GM12891 (cell line): ENCODE measurements around the gene MFSD6L.
A peak's percentile ranks its signal among the peaks of the same experiment; 100 is the strongest.

Experiments
- POLR2A ChIP-seq: IDR thresholded peaks from 2 replicates; pipeline ENCODE4 v1.6.1; 2011; ENCODE audit warnings: low read depth, low read length, control low read depth
- POLR2AphosphoS5 ChIP-seq: IDR thresholded peaks from 2 replicates; pipeline ENCODE4 v1.6.1; 2011; ENCODE audit warnings: low read depth, low read length, control low read depth
- POU2F2 ChIP-seq: IDR thresholded peaks from 2 replicates; pipeline ENCODE4 v1.6.1; 2011; ENCODE audit warnings: low read depth, mild to moderate bottlenecking, control low read depth, low read length, moderate library complexity
- TAF1 ChIP-seq: IDR thresholded peaks from 2 replicates; pipeline ENCODE4 v1.6.1; 2011; ENCODE audit warnings: low read depth, low read length, control low read depth

GRCh38 chr17:8831234-8831849, 32.2 kb upstream of the MFSD6L start:
- TF ChIP-seq POLR2A, result peak; percentile 31; the same call in 1 of the 2 replicates
- TF ChIP-seq POU2F2, result no peak
- TF ChIP-seq POLR2AphosphoS5, result no peak; the same call in none of the 2 replicates
- no peak for TF ChIP-seq TAF1
